Testis (tissue), 2 donors: ENCODE measurements around the gene ATP1B2.

Source experiments
- CTCF ChIP-seq, 3 experiments: fragments of 450-650 bp in 2 of 3; fragments of 200-600 bp in 1 of 3; sonication (generic) in 1 of 3; IDR thresholded peaks; one replicate each; pipeline ENCODE4 v1.5.1; 2016 to 2019; ENCODE audit warnings: antibody characterized with exemption in 3 of 3, mild to moderate bottlenecking in 2 of 3, moderate library complexity in 1 of 3
- POLR2A ChIP-seq: fragments of 450-650 bp; IDR thresholded peaks from one replicate; pipeline ENCODE4 v1.6.1; 2017; ENCODE audit warnings: antibody characterized with exemption, mild to moderate bottlenecking, moderate library complexity

GRCh38 chr17:7651097-7651664 is 455 bp downstream of the ATP1B2 start:
- TF ChIP-seq CTCF (IDR thresholded peaks at IDR 0.05): no peak
- TF ChIP-seq POLR2A: no peak
